H9 (cell line): ENCODE results near the gene SESTD1. TPM values are rescaled to one million over a fixed set of nuclear protein-coding genes. Genes with fewer than 3 reads are reported as not detected.

ENCODE experiments used
- DNase-seq: peaks from one replicate; pipeline ENCODE4 v3.0.0-alpha.2; 2017
- H2AFZ ChIP-seq: one replicate; pipeline ENCODE4 v1.6.1; 2013; ENCODE audit warnings: mild to moderate bottlenecking, low read length, control low read depth, moderate library complexity
- H2AK5ac ChIP-seq: 2 replicates; pipeline ENCODE4 v1.6.1; 2013; ENCODE audit warnings: low read length, control low read depth, mixed read lengths; ENCODE audit not compliant: insufficient read length
- H2BK120ac ChIP-seq: one replicate; pipeline ENCODE4 v1.6.1; 2013; ENCODE audit warnings: low read depth, mild to moderate bottlenecking, low read length, control low read depth, inconsistent platforms; ENCODE audit not compliant: poor library complexity, severe bottlenecking
- H2BK12ac ChIP-seq: 2 replicates; pipeline ENCODE4 v1.6.1; 2013; ENCODE audit warnings: low read length, control low read depth, mixed read lengths, low read depth; ENCODE audit not compliant: insufficient read length
- H2BK15ac ChIP-seq: 2 replicates; pipeline ENCODE4 v1.6.1; 2013; ENCODE audit warnings: low read depth, low read length, control low read depth
- H2BK20ac ChIP-seq: one replicate; pipeline ENCODE4 v1.6.1; 2013; ENCODE audit warnings: low read depth, mild to moderate bottlenecking, low read length, control low read depth, inconsistent platforms; ENCODE audit not compliant: poor library complexity, severe bottlenecking
- H2BK5ac ChIP-seq: 2 replicates; pipeline ENCODE4 v1.6.1; 2013; ENCODE audit warnings: low read length, control low read depth, mixed read lengths; ENCODE audit not compliant: insufficient read length
- H3K14ac ChIP-seq: 2 replicates; pipeline ENCODE4 v1.6.1; 2013; ENCODE audit warnings: low read length, control low read depth; ENCODE audit not compliant: insufficient read depth
- H3K18ac ChIP-seq: 2 replicates; pipeline ENCODE4 v1.6.1; 2013; ENCODE audit warnings: low read depth, mild to moderate bottlenecking, mixed read lengths, low read length, control low read depth; ENCODE audit not compliant: insufficient read length
- H3K23ac ChIP-seq: 2 replicates; pipeline ENCODE4 v1.6.1; 2013; ENCODE audit warnings: low read length, control low read depth, mixed read lengths, low read depth; ENCODE audit not compliant: insufficient read length
- H3K23me2 ChIP-seq: 2 replicates; pipeline ENCODE4 v1.6.1; 2013; ENCODE audit warnings: low read depth, mild to moderate bottlenecking, mixed read lengths, low read length, control low read depth; ENCODE audit not compliant: insufficient read length, poor library complexity, severe bottlenecking
- H3K27ac ChIP-seq: 2 replicates; pipeline ENCODE4 v1.5.1; 2013; ENCODE audit warnings: low read length, control low read depth, mixed read lengths, low read depth; ENCODE audit not compliant: insufficient read length
- H3K27me3 ChIP-seq: 2 replicates; pipeline ENCODE4 v1.6.1; 2013; ENCODE audit warnings: low read length, control low read depth, inconsistent platforms; ENCODE audit not compliant: insufficient read depth
- H3K4ac ChIP-seq: 2 replicates; pipeline ENCODE4 v1.6.1; 2013; ENCODE audit warnings: low read depth, mild to moderate bottlenecking, control low read depth, inconsistent platforms, low read length, moderate library complexity
- H3K4me1 ChIP-seq: 2 replicates; pipeline ENCODE4 v1.6.1; 2013; ENCODE audit warnings: low read length, control low read depth, inconsistent platforms; ENCODE audit not compliant: insufficient read depth
- H3K4me2 ChIP-seq: 2 replicates; pipeline ENCODE4 v1.6.1; 2013; ENCODE audit warnings: low read length, control low read depth, mixed read lengths; ENCODE audit not compliant: insufficient read length, insufficient read depth
- H3K56ac ChIP-seq: 2 replicates; pipeline ENCODE4 v1.6.1; 2013; ENCODE audit warnings: low read depth, mild to moderate bottlenecking, mixed read lengths, low read length, control low read depth; ENCODE audit not compliant: insufficient read length
- H3K79me1 ChIP-seq: 2 replicates; pipeline ENCODE4 v1.6.1; 2013; ENCODE audit warnings: low read depth, mild to moderate bottlenecking, moderate library complexity, low read length, control low read depth, inconsistent platforms; ENCODE audit not compliant: insufficient read depth, poor library complexity, severe bottlenecking
- H3K79me2 ChIP-seq: 2 replicates; pipeline ENCODE4 v1.6.1; 2013; ENCODE audit warnings: low read length, control low read depth, inconsistent platforms; ENCODE audit not compliant: insufficient read depth
- H3K9ac ChIP-seq: 2 replicates; pipeline ENCODE4 v1.6.1; 2013; ENCODE audit warnings: low read length, control low read depth, mixed read lengths; ENCODE audit not compliant: insufficient read length; ENCODE audit errors: extremely low read depth
- H3K9me3 ChIP-seq: one replicate; pipeline ENCODE4 v1.6.1; 2013; ENCODE audit warnings: low read depth, low read length, inconsistent platforms; ENCODE audit not compliant: control insufficient read depth
- H3T11ph ChIP-seq: one replicate; pipeline ENCODE4 v1.6.1; 2013; ENCODE audit warnings: mild to moderate bottlenecking, low read length, control low read depth, inconsistent platforms
- H4K20me1 ChIP-seq: one replicate; pipeline ENCODE4 v1.6.1; 2013; ENCODE audit not compliant: control insufficient read depth, insufficient read length, insufficient read depth
- H4K5ac ChIP-seq: 2 replicates; pipeline ENCODE4 v1.6.1; 2013; ENCODE audit warnings: low read depth, mild to moderate bottlenecking, mixed read lengths, low read length, control low read depth; ENCODE audit not compliant: insufficient read length
- H4K8ac ChIP-seq: replicated peaks from 2 replicates; pipeline ENCODE4 v1.6.1; 2013; ENCODE audit warnings: low read length, control low read depth, mixed read lengths, low read depth; ENCODE audit not compliant: insufficient read length
- H4K91ac ChIP-seq: 2 replicates; pipeline ENCODE4 v1.6.1; 2013; ENCODE audit warnings: low read depth, mild to moderate bottlenecking, moderate library complexity, mixed read lengths, low read length, control low read depth; ENCODE audit not compliant: insufficient read length
- H3K27ac Mint-ChIP-seq, 3 experiments: 2 replicates in 2 of 3; 3 replicates in 1 of 3; pipeline ENCODE4 v1.8.0; 2020 to 2021; ENCODE audit warnings: mixed read lengths in 3 of 3, mild to moderate bottlenecking in 1 of 3, moderate library complexity in 1 of 3
- H3K27me3 Mint-ChIP-seq: 2 replicates; pipeline ENCODE4 v1.8.0; 2021; ENCODE audit warnings: low read depth, mild to moderate bottlenecking, moderate library complexity, mixed read lengths
- H3K36me3 Mint-ChIP-seq, 3 experiments: 2 replicates in 2 of 3; 3 replicates in 1 of 3; pipeline ENCODE4 v1.8.0; 2020 to 2021; ENCODE audit warnings: low read depth in 3 of 3, mixed read lengths in 3 of 3; ENCODE audit not compliant: insufficient read depth in 1 of 3
- H3K4me1 Mint-ChIP-seq, 2 experiments: 2 replicates each; pipeline ENCODE4 v1.8.0; 2020; ENCODE audit warnings: mixed read lengths in 2 of 2
- H3K4me3 Mint-ChIP-seq, 2 experiments: 2 replicates in 1 of 2; 3 replicates in 1 of 2; pipeline ENCODE4 v1.8.0; 2020 to 2021; ENCODE audit warnings: mild to moderate bottlenecking in 2 of 2, mixed read lengths in 2 of 2, moderate library complexity in 1 of 2
- H3K9me3 Mint-ChIP-seq, 2 experiments: 2 replicates in 1 of 2; 3 replicates in 1 of 2; pipeline ENCODE4 v1.8.0; 2020; ENCODE audit warnings: mild to moderate bottlenecking in 2 of 2, mixed read lengths in 2 of 2, moderate library complexity in 1 of 2
- CTCF ChIP-seq: fragments of 200-600 bp; sonication (generic); conservative IDR thresholded peaks from 3 replicates; pipeline ENCODE4 v1.8.0; 2021; ENCODE audit warnings: antibody characterized with exemption, mild to moderate bottlenecking
- WGBS: extraction: QIAGEN DNeasy Blood & Tissue Kit; methylation state at CpG from one replicate; pipeline ENCODE4 v1.1.7; 2013; ENCODE audit warnings: missing lambda C conversion rate, low lambda C conversion rate, mixed read lengths; ENCODE audit not compliant: insufficient read length; ENCODE audit errors: extremely low coverage; 5-methylcytosine and 5-hydroxymethylcytosine counted together
- total RNA-seq: library from RNA; stranded (reverse); gene quantifications from 2 replicates; pipeline ENCODE4 v1.2.1, GENCODE V29; 2021

SESTD1 gene
- total RNA-seq, 1 experiment from 2014 or later: 44.4 TPM

- H3T11ph ChIP-seq: no peak overlapping the region
- peaks cover 13 to 21% of the 10 kb centered on the region in 2 experiments for H3K4me1 Mint-ChIP-seq
- no CpG with 5 or more reads among the region's 6 CpGs for whole genome bisulfite sequencing
- no peaks in the 10 kb centered on the region; the same call in 1 of the 2 replicates for H3K4me1 ChIP-seq
- no peak overlapping the region for H3K27ac ChIP-seq
- no peaks in the 10 kb centered on the region for H3K9me3 ChIP-seq
- H2AFZ ChIP-seq: no peak overlapping the region
- no peak overlapping the region for H3K23ac ChIP-seq
- H4K20me1 ChIP-seq: no peaks in the 10 kb centered on the region
- H3K56ac ChIP-seq: no peak overlapping the region
- H3K18ac ChIP-seq: no peak overlapping the region
- no peak overlapping the region for H4K91ac ChIP-seq
- H3K79me2 ChIP-seq: no peaks in the 10 kb centered on the region; the same call in 1 of the 2 replicates
- no peaks in the 10 kb centered on the region for H3K23me2 ChIP-seq
- H3K27me3 ChIP-seq: no peaks in the 10 kb centered on the region
- H2BK12ac ChIP-seq: no peak overlapping the region
- no peak overlapping the region for H2BK15ac ChIP-seq
- H3K79me1 ChIP-seq: no peaks in the 10 kb centered on the region
- no peak overlapping the region for H3K9ac ChIP-seq
- H2AK5ac ChIP-seq: no peak overlapping the region
- H3K14ac ChIP-seq: no peak overlapping the region
- no peak overlapping the region for H3K4ac ChIP-seq
- H3K36me3 Mint-ChIP-seq: no peaks in the 10 kb centered on the region
- DNase-seq: no peak
- no peak overlapping the region for H4K8ac ChIP-seq
- no peak overlapping the region for H2BK20ac ChIP-seq
- H3K4me3 Mint-ChIP-seq: no peak overlapping the region
- H2BK5ac ChIP-seq: no peak overlapping the region
- no peaks in the 10 kb centered on the region for H3K9me3 Mint-ChIP-seq
- H3K27ac Mint-ChIP-seq: no peak overlapping the region
- H3K27me3 Mint-ChIP-seq: no peaks in the 10 kb centered on the region
- H2BK120ac ChIP-seq: no peak overlapping the region
- H4K5ac ChIP-seq: no peak overlapping the region
- TF ChIP-seq CTCF: no peak
- H3K4me2 ChIP-seq: no peak overlapping the region
Measured at GRCh38 chr2:179226203-179226960, 38.2 kb downstream of the SESTD1 start.
